GM18502 (cell line): ENCODE measurements around the gene ARL13A.
"Not testable (repeated sequence)": the region's sequence is repeated elsewhere in the genome, so short reads cannot be mapped to it uniquely, and the experiment has no call there.

ENCODE experiments used
- ATAC-seq: cut with Tn5 transposase; IDR thresholded peaks from one replicate; pipeline ENCODE4 v1.9.1; 2021; ENCODE audit warnings: mild to moderate bottlenecking; ENCODE audit not compliant: unreplicated experiment, poor library complexity

The ARL13A gene

DNA sequence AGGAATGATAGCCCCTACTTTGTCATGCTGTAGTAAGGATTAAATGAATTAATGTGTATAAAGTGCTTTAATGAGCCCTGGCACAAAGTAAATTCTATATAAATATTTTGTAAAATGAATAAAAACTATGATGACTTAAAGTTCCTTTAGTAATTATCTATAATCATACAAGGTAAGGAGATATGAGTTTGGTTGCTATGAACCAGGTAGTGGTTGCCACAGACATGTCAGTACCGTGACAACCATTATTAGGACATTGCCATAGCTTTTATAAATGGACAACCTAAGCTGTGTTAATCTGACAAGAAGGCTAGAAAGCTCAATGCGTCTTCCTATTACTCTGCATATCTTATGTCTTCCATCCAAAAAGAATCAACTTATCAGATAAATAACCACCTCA is at the start of gene ARL13A:
Gene ARL13A, plus strand, starts transcription at position 301 of the 400 bp plus-strand sequence. CDS start 3,982 bp downstream, outside the sequence.
- ATAC-seq: no peak

DNA sequence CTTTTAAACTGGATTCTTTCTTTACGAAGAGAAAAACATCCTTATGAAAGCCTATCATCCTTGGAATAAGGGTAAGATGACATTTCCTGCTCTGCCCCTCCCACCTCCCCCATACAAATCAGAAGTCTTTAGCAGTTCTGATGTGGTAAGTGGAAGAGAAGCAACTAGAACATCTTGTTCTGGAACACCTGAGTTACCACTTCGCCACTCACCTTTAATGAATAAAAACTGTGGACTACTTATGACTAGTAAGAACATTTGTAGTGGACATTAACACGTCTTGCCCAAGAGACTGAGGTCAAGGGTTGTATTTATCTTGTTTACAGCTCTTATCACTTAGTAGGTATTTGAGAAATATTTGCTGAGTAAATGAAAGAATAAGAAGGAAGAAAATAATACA is 45.1 kb upstream of the ARL13A start:
- ATAC-seq: no peak

DNA sequence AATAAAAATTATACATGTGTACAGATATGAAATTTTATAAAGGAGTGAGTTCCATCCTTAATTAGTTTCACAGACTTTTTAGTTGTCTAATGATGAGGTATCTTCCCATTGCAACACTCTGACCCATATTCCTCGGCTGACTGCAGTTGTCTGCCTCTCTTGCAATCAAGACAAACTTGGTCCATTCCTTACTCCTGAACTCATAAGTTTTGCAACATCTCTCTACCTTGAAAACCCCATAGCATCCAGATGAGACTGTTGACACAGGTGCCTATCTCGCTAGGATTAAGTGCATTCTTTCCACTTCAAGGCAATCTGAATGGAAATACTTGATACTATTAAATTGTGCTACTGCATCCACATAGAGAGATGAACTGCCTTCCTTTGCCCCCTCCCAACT is 43.1 kb upstream of the ARL13A start:
- ATAC-seq: no peak

DNA sequence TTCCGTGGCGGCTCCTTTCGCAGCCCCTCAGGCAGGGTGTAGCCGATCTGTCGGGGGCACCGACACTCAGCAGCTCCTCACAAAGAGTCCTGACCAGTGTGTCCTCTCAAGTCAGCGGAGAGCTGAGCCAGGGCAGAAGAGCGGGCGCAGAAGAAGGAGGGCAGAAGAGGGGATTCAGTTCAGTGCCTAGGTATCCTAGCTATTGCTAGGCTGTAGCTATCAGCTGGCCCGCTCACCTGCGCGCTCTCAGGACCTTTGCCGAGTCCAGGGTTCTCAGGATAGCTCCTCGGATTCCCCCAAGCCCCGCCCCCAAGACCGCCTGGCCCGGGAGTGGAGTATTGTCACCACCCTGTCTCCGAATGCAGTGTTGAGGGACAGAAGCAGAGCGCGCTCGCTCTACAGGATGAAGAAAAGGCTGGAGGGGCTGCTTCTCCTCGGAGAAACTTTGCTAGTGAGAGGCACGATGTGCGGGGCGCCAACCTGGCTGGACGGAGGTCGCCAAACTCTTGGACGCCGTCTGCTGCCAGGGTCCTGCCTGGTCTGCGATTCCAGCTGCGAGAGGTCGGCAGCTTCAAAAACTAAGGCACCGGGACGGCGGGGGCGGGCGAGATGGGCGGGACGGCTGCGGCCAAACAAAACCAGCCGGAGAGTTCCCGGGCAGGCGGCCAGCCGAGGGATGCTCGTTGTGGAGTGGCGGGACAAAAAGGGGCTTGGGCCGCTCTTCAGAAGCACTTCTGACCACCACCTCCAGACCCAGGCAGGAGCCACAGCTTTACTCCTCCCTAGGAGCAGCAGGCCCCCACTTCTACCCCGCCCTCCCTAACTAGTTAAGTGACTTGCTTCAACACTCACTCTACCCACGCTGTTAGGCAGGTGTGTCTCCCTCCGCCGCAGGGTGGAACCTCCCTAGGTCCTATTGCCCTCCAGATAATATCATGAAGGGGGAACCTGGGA is 40.6 kb upstream of the ARL13A start, which contains the start of gene XKRX:
Gene XKRX, minus strand, starts transcription at position 258 of the 954 bp plus-strand sequence. CDS start 613 bp downstream, outside the sequence.
- ATAC-seq: peak; percentile 58

DNA sequence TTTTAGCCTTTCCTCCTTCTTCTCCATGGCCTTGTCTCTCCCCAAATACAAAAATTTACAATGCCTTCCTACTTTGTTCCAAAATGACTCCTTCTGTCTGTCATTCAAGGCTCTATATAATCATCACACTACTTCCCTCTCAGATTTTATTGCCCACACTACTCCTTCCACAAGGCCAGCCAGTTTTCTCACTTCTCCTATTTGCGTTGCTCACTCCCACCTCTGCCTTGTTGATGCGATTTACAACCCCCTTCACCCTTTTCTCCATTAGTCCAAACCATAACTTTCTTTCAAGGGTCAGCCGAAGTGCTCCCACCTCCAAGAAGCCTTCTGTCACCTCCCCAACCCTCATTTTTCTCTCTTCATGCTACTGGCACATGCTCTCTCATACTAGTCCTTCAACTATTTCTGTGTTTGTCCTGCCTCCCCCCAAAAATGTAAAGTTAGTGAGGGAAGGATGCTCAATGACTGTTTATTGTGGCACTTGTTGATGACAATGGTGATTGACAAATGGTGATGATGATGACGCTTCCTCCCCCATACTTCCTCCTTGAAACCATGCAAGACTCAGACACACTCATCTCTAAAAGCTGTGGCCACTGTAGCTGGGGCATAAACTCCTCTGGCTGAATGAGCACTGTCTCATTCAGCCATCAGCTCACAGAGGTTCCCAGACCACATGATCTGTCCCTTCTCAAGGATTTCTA is 38.1 kb upstream of the ARL13A start:
- peak; percentile 83 for ATAC-seq

DNA sequence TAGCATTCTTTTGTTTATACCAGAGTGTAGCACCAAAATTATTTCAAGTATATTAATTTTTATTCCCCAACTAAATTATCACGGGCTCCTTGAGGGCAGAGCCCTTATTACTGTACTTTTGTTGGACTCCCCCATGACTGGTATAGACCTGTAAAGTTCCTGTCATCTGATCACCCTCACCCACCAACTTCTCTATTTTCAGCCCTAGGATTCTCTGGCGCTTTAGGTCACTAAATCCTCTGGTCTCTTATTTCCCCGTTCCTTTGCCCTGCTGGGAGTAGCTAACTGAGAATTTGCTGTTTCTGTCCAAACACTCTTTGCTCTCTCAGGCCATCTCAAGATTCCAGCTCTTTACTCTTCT is 37.6 kb upstream of the ARL13A start:
- peak; percentile 37 for ATAC-seq

DNA sequence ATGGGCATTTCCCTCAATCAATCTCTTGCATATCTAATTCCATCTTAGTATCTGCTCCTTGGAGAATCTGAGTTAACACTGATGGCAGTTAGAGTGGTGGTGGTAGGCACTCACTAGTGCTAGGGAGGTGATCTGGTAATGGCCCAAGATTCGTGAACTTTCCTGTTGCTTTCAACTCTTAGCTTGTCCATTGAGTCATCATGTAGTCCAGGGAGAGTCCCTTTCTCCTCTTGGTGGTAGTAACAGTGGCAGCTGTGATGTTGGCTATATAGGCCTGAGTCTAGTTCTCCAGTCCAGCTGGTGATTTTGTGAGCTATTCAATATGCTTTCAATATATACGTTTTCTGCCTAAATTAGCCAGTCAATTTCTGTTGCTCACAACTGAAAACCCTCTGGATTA is 33.7 kb upstream of the ARL13A start:
- ATAC-seq: no peak

DNA sequence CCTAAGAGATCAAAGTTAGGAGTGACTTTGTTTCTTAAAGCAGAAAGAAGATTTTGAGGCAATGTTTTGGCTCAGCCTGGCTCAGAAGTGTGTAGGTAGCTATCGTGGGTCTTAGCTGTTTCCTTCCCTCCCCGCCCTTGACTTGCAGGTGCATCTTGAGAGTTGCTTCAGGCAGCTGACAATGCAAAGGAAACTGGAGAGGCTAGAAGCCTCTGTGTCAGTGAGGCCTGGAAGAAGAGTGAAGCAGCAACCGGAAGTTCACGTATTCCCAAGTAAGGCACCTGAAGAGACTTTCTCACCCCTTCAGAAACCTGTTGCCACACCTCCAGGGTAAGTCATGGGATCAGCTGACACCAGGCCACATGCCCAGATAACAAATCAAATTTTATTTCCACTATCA is 30.2 kb upstream of the ARL13A start:
- ATAC-seq: no peak

DNA sequence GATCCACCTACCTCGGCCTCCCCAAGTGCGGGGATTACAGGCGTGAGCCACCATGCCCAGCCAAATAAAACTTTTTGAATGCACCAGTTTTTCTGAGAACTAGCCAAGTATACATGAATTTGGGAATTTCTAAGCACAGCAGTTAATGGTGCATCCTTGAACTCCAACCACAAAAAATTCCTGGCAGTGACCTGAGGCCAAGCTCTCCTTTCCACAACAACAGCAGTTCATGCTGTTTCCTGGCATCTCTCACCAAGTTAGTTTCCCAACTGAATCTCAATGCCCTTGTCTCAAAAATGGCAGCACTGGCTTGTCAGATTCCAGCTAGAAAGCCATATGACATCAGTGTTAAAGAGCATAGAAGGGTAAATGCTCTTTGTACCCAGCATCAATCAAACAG is 24.9 kb upstream of the ARL13A start:
- ATAC-seq: no peak

DNA sequence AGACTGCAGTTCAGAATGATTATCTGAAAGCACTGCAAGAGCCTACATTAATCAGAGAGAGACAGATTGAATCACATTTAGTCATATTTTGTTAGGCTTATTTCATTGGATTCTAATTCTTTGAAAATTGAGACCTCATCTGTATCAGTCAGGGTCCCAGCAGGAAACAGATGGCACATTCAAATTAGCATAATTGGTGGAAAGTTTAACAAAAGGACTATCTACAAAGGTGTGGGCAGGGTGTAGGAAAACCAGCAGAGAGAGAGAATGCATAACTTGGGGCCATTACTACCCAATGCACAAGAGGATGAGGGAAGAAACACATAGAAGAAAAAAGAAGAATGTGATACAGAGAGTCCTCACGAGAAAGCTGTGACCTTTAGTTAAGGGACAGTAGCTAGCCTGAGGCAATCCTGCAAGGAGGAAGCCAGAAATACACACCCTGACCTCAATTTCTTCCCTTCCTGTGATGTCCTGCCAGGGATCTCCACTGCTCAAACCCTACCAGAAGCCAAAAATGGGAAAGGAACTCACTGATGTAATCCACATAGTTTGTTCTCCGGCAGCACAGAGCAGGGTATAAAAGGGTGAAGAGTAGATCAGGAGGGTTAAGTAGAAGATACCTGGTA is 23.1 kb upstream of the ARL13A start:
- no peak for ATAC-seq

DNA sequence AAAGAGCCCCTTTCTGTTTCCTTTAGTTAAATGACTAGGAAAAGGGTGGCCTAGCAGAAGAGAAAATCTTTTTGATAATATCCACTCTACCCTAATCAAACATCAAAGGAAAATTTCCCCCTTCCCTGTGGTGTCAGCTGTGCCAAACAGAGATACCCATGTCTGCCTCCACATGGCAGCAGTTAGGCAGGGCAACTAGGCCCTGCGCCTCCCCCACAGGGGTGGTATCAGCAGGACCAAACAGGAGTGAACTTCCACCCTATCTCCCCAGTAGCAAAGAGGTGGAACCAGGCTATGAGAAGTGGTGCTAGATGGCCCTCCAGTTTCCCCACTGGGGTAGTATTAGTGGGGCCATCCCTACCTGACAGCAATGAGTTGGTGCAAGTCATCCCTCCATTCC is 21.0 kb upstream of the ARL13A start:
- ATAC-seq: no peak

DNA sequence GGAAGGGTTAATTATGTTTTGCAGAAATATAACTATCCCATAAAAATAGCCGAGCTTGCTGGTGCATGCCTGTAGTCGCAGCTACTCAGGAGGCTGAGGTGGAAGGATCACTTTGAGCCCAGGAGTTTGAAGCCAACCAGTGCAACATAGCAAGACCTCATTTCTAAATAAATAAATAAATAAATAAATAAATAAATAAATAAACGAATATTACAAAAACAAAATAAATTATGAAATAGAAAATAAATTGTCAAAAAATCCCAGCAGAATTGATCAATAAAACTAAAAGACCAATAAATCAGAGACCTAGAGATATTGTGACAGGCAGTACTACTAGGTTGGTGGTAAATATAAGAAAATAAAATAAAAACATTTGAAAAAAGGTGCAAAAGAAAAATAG is 6.7 kb upstream of the ARL13A start:
- ATAC-seq: no peak

DNA sequence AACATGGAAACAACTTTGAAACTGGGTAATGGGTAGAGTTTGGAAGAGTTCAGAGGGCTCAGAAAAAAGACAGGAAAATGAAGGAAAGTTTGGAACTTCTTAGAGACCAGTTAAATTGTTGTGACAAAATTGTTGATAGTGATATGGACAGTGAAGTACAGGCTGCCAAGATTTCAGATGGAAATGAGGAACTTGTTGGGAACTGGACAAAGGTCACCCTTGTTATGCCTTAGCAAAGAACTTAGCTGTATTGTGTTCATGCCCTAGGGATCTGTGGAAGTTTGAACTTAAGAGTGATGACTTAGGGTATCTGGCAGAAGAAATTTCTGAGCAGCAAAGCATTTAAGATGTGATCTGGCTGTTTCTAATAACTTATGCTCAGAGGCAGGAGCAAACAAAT is 5.1 kb upstream of the ARL13A start:
- no peak for ATAC-seq

DNA sequence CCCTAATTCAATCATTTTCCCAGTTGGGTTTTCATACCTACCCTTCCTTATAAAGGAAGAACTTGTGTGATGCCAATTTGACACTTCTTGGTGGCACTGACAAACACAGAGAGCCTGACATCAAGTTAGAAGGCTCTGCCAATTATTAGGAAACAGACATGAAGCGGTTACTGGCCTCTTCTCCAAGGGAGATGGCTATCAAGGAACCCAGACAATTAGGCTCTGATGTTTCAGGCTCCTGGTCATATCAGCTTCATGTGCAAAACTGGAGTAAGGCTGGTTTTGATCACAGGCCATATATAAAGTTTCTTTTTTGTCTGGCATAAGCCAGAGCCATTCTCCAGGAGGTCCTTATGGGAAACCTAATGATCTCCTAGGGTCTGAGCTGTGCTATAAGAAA is 428 bp downstream of the ARL13A start:
- no peak for ATAC-seq

DNA sequence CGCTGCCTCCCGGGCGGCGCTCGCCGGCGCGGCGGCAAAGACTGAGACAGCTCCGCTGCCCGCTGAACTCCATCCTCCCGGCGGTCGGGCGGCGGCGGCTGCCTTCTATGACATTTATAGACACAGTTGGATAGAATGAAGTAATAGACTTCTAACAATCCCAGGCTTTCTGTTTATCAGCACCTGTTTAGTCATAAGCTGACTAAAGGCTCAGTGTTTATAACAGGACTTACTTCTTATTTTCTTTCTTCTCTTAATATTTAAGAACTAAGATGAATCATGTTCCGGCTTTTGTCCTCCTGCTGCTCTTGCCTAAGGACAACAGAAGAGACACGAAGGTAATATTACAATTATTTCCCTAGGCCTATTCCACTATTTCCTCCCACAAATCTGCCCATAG is 3.9 kb downstream of the ARL13A start:
- no peak for ATAC-seq

DNA sequence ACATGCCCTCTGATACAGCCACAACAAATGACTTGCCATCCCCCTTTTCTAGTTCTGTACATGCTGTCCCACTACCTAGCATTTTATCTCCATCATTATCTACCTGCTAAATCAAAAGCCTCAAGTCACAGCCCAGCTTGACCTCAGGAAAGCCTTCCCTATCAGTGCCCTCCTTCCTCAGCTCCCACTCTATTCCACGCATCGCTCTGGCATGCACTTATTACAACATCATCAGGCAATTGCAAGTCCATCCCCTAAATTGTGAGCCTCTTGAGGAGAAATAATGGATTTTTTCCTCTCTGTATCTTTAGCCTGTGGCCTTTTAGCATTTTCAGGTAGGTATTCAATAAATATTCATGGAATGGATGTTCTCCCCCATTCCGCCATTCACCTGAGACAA is 5.7 kb downstream of the ARL13A start:
- ATAC-seq: no peak

DNA sequence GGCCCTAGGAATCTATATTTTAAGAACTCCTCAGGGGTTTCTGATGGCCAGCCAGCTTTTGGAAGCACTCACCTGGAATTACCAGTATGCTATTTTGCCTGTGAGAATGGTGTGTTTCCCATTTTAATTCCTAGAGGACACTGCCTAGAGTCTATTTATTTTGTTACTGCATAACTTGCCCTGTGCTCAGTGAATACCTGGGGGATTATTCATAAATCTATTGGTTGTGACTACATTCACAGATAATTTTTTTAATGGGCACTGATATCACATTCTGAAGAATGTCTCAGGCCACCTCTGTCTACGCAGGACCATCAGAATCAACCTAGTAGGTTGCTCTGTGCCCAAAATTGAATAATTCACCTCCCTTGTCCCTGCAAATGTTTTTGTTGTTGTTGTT is 6.7 kb downstream of the ARL13A start:
- no peak for ATAC-seq

DNA sequence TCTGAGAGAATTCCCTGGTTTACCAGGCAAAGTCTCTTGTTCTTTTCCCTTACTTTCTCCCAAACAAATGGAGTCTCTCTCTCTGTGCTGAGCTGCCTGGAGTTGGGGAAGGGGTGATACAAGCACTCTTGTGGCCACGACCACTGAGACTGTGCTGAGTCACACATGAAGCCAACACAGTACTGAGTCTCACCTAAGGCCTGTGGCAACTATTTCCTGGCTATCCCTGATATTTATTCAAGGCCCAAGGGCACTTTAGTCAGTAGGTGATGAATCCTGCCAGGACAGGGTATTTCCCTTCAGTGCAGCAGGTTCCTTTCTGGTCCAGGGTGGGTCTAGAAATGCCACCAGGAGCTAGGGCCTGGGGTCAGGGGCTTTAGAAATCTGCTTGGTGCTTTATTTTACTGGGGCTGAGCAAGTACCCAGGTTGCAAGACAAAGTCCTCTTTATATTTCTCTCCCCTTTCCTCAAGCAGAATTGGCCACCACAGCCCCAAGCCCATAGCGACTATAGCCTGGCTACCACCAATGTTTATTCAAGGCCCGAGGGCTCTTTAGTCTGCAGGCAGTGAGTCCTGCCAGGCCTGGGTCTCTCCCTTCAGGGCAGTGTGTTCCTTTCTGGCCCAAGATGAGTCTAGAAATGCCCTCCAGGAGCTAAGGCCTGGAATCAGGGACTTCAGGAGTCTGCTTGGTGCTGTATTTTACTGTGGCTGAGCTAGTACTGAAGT is 10.5 kb downstream of the ARL13A start:
- ATAC-seq: no peak

DNA sequence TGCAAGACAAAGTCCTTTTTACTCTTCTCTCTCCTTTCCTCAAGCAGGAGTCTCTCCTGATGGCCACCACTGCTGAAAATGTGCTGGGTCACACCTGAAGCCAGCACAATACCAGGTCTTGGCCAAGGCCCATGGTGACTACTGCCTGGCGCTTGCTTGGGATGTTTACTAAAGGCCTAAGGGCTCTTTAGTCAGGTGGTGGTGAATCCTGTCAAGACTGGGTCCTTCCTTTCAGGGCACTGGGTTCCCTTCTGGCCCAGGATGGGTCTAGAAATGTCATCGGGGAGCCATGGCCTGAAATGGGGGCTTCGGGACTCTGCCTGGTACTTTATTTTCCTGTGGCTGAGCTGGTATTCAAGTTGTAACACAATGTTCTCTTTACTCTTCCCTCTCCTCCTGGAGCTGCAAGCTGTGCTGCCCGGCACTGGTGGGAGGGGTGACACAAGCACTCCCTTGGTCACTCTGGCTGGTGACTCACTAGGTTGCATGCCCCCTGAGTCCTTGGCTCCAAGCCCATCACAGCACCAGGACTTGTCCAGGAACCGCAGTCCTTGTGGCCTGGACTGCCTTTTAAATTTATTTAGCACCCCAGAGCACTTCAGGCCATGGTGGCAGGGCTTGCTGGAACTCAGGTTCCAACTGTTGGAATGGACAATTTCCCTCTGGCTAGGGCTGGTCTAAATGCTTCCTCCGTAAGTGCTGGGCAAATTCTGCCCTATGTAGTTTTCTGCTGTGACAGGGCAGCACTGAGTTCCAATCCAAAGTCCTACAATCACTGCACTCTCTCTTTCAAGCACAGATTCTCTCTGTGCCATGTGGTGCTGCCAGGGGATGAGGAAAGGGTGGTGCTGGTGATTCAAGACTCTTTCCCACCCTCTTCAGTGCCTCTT is 11.3 kb downstream of the ARL13A start:
- ATAC-seq: no peak

DNA sequence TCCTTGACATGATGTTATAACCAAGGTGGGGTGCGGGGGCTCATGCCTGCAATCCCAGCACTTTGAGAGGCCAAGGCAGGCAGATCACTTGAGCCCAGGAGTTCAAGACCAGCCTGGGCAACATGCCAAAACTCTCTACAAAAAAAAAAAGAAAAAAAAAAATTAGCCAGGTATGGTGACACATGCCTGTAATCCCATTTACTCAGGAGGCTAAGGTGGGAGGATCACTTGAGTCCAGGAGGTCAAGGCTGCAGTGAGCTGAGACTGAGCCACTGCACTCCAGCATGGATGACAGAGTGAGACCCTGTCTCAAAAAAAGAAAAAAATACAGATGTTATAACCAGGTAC is 12.0 kb downstream of the ARL13A start:
- ATAC-seq: not testable (repeated sequence)
